Hepatocyte (in vitro differentiated cells): Measurements from ENCODE around the gene SLC7A9.

Source experiments
- EZH2 ChIP-seq: fragments of 200-600 bp; sonication (generic); IDR thresholded peaks from 2 replicates; pipeline ENCODE4 v1.6.1; 2016; ENCODE audit warnings: antibody characterized with exemption, mild to moderate bottlenecking, borderline replicate concordance
- TF ChIP-seq, protein P1 (sequence below): fragments of 200-600 bp; sonication (generic); IDR thresholded peaks from 2 replicates; pipeline ENCODE4 v1.5.1; 2016; ENCODE audit warnings: antibody characterized with exemption, mild to moderate bottlenecking; ENCODE audit not compliant: poor library complexity

DNA sequence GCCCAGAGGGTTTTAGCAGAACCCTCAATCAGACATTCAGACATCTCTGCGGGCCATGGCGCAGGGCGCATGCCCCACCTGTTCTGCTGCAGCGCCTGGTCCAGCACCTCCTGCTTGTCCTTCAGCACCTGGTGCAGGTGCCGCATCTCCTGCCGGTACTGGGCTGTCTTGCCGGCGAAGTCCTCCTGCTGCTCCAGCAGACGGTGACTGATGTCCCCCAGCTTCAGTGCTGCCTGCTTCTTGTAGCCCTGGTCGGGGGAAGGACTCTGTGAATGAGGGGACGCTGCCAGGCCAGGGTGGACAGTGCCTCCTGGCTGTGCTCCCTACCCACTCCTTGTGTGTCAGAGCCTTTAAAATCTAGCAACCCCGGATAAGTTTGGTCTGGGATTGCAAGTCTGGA lies 12.2 kb upstream of the SLC7A9 start:
- TF ChIP-seq, protein P1, sequence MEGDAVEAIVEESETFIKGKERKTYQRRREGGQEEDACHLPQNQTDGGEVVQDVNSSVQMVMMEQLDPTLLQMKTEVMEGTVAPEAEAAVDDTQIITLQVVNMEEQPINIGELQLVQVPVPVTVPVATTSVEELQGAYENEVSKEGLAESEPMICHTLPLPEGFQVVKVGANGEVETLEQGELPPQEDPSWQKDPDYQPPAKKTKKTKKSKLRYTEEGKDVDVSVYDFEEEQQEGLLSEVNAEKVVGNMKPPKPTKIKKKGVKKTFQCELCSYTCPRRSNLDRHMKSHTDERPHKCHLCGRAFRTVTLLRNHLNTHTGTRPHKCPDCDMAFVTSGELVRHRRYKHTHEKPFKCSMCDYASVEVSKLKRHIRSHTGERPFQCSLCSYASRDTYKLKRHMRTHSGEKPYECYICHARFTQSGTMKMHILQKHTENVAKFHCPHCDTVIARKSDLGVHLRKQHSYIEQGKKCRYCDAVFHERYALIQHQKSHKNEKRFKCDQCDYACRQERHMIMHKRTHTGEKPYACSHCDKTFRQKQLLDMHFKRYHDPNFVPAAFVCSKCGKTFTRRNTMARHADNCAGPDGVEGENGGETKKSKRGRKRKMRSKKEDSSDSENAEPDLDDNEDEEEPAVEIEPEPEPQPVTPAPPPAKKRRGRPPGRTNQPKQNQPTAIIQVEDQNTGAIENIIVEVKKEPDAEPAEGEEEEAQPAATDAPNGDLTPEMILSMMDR, result no peak
- TF ChIP-seq EZH2, result no peak
